Parathyroid adenoma (tissue), 2 donors: ENCODE results near the gene WDR18.

Experiments used
- H2AFZ ChIP-seq: fragments of 300-600 bp; sonication (generic); one replicate; pipeline ENCODE4 v1.7.0; 2017; ENCODE audit warnings: antibody characterized with exemption, mild to moderate bottlenecking
- H3K27ac ChIP-seq: fragments of 300-600 bp; sonication (generic); one replicate; pipeline ENCODE4 v1.7.0; 2017
- H3K27me3 ChIP-seq: fragments of 300-600 bp; sonication (generic); one replicate; pipeline ENCODE4 v1.7.0; 2017; ENCODE audit warnings: low read length; ENCODE audit not compliant: control insufficient read depth, insufficient read depth
- H3K36me3 ChIP-seq: fragments of 300-600 bp; sonication (generic); one replicate; pipeline ENCODE4 v1.7.0; 2017; ENCODE audit warnings: low read length; ENCODE audit not compliant: control insufficient read depth, insufficient read depth
- H3K4me1 ChIP-seq: fragments of 300-600 bp; sonication (generic); one replicate; pipeline ENCODE4 v1.7.0; 2017; ENCODE audit warnings: control low read depth
- H3K4me2 ChIP-seq: fragments of 300-600 bp; sonication (generic); one replicate; pipeline ENCODE4 v1.7.0; 2017; ENCODE audit warnings: low read length
- H3K4me3 ChIP-seq: fragments of 300-600 bp; sonication (generic); one replicate; pipeline ENCODE4 v1.7.0; 2017; ENCODE audit warnings: low read depth, low read length
- H3K79me2 ChIP-seq: fragments of 300-600 bp; sonication (generic); one replicate; pipeline ENCODE4 v1.7.0; 2017; ENCODE audit warnings: control low read depth
- H3K9ac ChIP-seq: fragments of 300-600 bp; sonication (generic); one replicate; pipeline ENCODE4 v1.7.0; 2017; ENCODE audit warnings: mild to moderate bottlenecking
- H3K9me3 ChIP-seq: fragments of 300-600 bp; sonication (generic); one replicate; pipeline ENCODE4 v1.7.0; 2017; ENCODE audit warnings: low read length; ENCODE audit not compliant: control insufficient read depth
- TF ChIP-seq, protein P1 (sequence below): fragments of 300-600 bp; sonication (generic); IDR thresholded peaks from one replicate; pipeline ENCODE4 v1.7.0; 2017; ENCODE audit warnings: antibody characterized with exemption, mild to moderate bottlenecking
- donor health status: primary hyperparathyroidism.

The WDR18 gene

DNA sequence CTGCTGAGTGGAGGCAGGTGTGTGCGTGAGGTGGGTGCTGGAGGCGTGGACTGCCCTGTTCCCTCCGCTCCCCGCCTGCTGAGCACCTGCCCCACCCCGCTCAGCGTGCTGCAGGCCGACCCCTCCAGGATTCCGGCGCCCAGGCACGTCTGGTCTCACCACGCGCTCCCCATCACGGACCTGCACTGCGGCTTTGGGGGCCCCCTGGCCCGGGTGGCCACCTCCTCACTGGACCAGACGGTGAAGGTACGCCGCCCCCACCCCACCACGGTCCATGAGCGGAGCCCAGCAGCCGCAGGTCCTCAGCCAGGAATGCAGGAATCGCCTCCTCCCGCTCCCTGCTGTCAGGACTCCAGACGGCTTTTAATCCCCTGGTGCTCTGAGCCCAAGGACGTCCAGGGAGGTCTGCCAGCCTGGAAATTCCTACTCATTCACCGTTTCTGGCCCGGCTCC, 6.0 kb downstream of the WDR18 start:
- Histone ChIP-seq H3K4me2 (no peak overlapping the region), H2AFZ (no peak overlapping the region), H3K9ac (no peak overlapping the region), H3K4me1 (no peaks in the 10 kb centered on the region), H3K27me3 (no peaks in the 10 kb centered on the region), H3K79me2 (no peaks in the 10 kb centered on the region), H3K9me3 (no peaks in the 10 kb centered on the region), H3K36me3 (no peaks in the 10 kb centered on the region), H3K27ac (no peak overlapping the region), H3K4me3 (no peak overlapping the region)
- TF ChIP-seq, protein P1, sequence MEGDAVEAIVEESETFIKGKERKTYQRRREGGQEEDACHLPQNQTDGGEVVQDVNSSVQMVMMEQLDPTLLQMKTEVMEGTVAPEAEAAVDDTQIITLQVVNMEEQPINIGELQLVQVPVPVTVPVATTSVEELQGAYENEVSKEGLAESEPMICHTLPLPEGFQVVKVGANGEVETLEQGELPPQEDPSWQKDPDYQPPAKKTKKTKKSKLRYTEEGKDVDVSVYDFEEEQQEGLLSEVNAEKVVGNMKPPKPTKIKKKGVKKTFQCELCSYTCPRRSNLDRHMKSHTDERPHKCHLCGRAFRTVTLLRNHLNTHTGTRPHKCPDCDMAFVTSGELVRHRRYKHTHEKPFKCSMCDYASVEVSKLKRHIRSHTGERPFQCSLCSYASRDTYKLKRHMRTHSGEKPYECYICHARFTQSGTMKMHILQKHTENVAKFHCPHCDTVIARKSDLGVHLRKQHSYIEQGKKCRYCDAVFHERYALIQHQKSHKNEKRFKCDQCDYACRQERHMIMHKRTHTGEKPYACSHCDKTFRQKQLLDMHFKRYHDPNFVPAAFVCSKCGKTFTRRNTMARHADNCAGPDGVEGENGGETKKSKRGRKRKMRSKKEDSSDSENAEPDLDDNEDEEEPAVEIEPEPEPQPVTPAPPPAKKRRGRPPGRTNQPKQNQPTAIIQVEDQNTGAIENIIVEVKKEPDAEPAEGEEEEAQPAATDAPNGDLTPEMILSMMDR = no peak

DNA sequence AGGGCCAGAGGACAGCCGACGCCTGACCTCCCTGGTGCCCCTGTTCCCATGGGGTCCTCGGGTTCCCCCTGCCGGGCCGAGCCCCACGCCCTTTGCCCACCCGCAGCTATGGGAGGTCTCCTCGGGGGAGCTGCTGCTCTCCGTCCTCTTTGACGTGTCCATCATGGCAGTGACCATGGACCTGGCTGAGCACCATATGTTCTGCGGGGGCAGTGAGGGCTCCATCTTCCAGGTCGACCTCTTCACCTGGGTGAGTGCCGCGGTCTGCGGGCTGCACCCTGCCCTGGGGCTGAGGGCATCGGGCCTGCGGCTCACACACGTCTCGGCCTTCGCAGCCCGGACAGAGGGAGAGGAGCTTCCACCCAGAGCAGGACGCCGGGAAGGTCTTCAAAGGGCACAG, 6.6 kb downstream of the WDR18 start:
- H3K79me2 ChIP-seq = no peaks in the 10 kb centered on the region
- no peaks in the 10 kb centered on the region for H3K9me3 ChIP-seq
- H2AFZ ChIP-seq = no peak overlapping the region
- H3K4me2 ChIP-seq = no peak overlapping the region
- H3K36me3 ChIP-seq = no peaks in the 10 kb centered on the region
- TF ChIP-seq, protein P1 = no peak
- H3K27ac ChIP-seq = no peak overlapping the region
- no peaks in the 10 kb centered on the region for H3K4me1 ChIP-seq
- no peaks in the 10 kb centered on the region for H3K27me3 ChIP-seq
- H3K9ac ChIP-seq = no peak overlapping the region
- no peak overlapping the region for H3K4me3 ChIP-seq

DNA sequence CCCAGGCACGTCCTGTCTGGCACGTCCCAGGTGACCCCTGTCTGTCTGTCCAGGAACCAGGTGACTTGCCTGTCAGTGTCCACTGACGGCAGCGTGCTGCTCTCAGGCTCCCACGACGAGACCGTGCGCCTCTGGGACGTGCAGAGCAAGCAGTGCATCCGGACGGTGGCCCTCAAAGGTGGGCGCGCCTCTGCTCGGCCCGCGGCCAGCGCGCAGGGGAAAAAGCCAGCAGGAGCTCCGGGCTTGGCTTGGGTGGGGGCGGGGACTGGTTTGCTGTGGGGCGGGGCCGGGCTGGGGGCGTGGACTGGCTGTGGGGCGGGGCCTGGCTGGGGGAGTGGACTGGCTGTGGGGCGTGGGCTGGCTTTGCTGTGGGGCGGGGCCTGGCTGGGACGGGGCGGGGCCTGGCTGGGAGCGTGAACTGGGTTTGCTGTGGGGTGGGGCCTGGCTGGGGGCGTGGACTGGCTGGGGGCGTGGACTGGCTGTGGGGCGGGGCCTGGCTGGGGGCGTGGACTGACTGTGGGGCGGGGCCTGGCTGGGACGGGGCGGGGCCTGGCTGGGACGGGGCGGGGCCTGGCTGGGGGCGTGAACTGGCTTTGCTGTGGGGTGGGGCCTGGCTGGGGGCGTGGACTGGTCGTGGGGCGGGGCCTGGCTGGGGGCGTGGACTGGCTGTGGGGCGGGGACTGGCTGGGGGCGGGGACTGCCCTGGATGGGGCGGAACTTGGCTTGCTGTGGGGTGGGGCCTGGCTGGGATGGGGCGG, 7.2 kb downstream of the WDR18 start:
- TF ChIP-seq, protein P1 = no peak

DNA sequence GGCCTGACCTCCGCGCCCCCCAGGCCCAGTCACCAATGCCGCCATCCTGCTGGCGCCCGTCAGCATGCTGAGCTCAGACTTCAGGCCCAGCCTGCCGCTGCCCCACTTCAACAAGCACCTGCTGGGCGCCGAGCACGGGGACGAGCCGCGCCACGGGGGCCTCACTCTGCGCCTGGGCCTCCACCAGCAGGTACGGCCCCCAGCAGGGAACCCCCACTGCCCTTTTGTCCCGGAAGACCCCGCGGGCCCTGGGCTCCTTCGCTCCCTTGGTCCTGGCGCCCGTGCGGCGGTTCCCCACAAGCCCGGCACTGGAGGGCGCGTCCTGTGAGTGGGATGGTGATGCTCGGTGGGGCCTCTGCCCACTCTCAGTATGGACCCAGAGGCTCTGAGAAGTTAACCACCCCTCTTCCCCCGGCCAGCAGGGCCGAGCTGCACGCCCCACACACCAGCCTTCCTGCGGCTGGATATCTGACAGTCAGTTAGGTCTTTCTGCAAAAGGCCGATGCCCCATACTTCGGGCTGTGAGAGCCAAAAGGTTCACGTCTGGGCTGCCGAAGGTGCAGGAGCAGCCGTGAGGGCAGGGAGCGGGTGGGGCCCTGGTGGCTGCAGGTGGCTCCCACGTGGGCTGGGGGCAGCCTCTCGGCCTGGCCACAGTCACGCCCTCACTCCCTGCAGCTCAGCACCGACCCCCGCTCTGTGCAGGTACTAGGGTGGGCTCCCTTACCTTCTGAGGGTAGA, 8.0 kb downstream of the WDR18 start:
- Histone ChIP-seq H3K79me2 (no peaks in the 10 kb centered on the region), H3K9me3 (no peaks in the 10 kb centered on the region), H3K9ac (no peak overlapping the region), H3K4me3 (no peak overlapping the region), H3K36me3 (no peaks in the 10 kb centered on the region), H2AFZ (no peak overlapping the region), H3K27me3 (no peaks in the 10 kb centered on the region), H3K4me2 (no peak overlapping the region), H3K27ac (no peak overlapping the region), H3K4me1 (peaks cover 4% of the 10 kb centered on the region)
- TF ChIP-seq, protein P1 = no peak

More for the DNA sequence above, 7.2 kb downstream of the WDR18 start:
- H3K9me3 ChIP-seq = no peaks in the 10 kb centered on the region
- no peaks in the 10 kb centered on the region for H3K79me2 ChIP-seq
- H2AFZ ChIP-seq = no peak overlapping the region
- no peak overlapping the region for H3K9ac ChIP-seq
- H3K27me3 ChIP-seq = no peaks in the 10 kb centered on the region
- H3K27ac ChIP-seq = no peak overlapping the region
- H3K4me3 ChIP-seq = no peak overlapping the region
- no peak overlapping the region for H3K4me2 ChIP-seq
- peaks cover 3% of the 10 kb centered on the region for H3K4me1 ChIP-seq
- no peaks in the 10 kb centered on the region for H3K36me3 ChIP-seq
